Activated B cell treated with CpG ODN at 0.5 μM for 24 hours (primary cell): ENCODE results near the gene NOP9. TPM values are rescaled to one million over a fixed set of nuclear protein-coding genes. Genes with fewer than 3 reads are reported as not detected.

Source experiments
- ATAC-seq: fragments of 200-7000 bp; cut with Tn5 transposase; one replicate; pipeline ENCODE4 v1.10.0; 2021; ENCODE audit warnings: low read depth, mild to moderate bottlenecking, moderate library complexity
- CTCF ChIA-PET: fragments of 350-600 bp; sonication (Branson Sonifier 250); formaldehyde crosslinking; loops from one replicate; lab custom pipeline; 2021; ENCODE audit warnings: antibody characterized with exemption; lab: Charles Lee
- POLR2A ChIA-PET: fragments of 350-600 bp; sonication (Branson Sonifier 250); formaldehyde crosslinking; loops from one replicate; lab custom pipeline; 2021; ENCODE audit warnings: antibody characterized with exemption; lab: Charles Lee
- DNase-seq: peaks from one replicate; pipeline ENCODE4 v3.0.0; 2022
- H3K27ac Mint-ChIP-seq: one replicate; pipeline ENCODE4 v1.8.0; 2020; ENCODE audit warnings: mixed read lengths
- H3K27me3 Mint-ChIP-seq: one replicate; pipeline ENCODE4 v1.8.0; 2021; ENCODE audit warnings: mixed read lengths
- H3K36me3 Mint-ChIP-seq: one replicate; pipeline ENCODE4 v1.8.0; 2021; ENCODE audit warnings: low read depth, mixed read lengths
- H3K4me1 Mint-ChIP-seq: one replicate; pipeline ENCODE4 v1.8.0; 2021; ENCODE audit warnings: mixed read lengths
- H3K4me3 Mint-ChIP-seq: one replicate; pipeline ENCODE4 v1.8.0; 2020; ENCODE audit warnings: mild to moderate bottlenecking, mixed read lengths
- H3K9me3 Mint-ChIP-seq: one replicate; pipeline ENCODE4 v1.8.0; 2020; ENCODE audit warnings: mixed read lengths
- intact Hi-C: fragments of 100-400 bp; cut with micrococcal nuclease; formaldehyde crosslinking; loops from one replicate; pipeline ENCODE4 v1.15.1; 2024
- total RNA-seq: library from RNA; stranded (reverse); gene quantifications from 2 replicates; pipeline ENCODE4 v1.2.3, GENCODE V29; 2022
- TF ChIP-seq, protein P1 (sequence below): fragments of 200-600 bp; IDR thresholded peaks from one replicate; pipeline ENCODE4 v1.8.0; 2022; ENCODE audit warnings: antibody characterized with exemption, mild to moderate bottlenecking

The NOP9 gene
- total RNA-seq, 1 donor from 2014 or later = 36.4 TPM

DNA sequence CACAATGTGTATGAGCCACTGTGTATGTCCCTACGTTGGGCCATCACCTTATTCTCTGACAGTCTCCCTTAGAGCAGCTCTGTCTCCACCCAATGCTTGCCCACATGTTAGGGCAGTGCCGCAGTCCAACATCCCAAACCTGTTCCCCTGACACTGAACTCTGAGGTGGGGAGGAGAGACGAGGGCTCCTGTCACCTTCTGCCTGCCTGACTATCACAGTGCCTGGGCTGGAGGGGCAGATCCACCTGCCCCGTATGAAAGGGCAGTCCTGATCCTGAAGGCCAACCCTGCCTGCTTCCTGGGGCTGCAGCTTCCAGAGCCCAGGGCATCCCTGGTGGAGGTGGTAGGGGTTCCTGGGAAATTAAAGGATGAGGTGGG is 38.9 kb upstream of the NOP9 start:
- no peak overlapping the region for H3K27ac Mint-ChIP-seq
- no peak for ATAC-seq
- intact Hi-C loops = no loop called here
- H3K27me3 Mint-ChIP-seq = no peaks in the 10 kb centered on the region
- H3K4me3 Mint-ChIP-seq = no peak overlapping the region
- no peak for DNase-seq
- ChIA-PET POLR2A (no interaction called here), CTCF (no interaction called here)
- no peaks in the 10 kb centered on the region for H3K9me3 Mint-ChIP-seq
- H3K36me3 Mint-ChIP-seq = peaks cover 32% of the 10 kb centered on the region
- TF ChIP-seq, protein P1, sequence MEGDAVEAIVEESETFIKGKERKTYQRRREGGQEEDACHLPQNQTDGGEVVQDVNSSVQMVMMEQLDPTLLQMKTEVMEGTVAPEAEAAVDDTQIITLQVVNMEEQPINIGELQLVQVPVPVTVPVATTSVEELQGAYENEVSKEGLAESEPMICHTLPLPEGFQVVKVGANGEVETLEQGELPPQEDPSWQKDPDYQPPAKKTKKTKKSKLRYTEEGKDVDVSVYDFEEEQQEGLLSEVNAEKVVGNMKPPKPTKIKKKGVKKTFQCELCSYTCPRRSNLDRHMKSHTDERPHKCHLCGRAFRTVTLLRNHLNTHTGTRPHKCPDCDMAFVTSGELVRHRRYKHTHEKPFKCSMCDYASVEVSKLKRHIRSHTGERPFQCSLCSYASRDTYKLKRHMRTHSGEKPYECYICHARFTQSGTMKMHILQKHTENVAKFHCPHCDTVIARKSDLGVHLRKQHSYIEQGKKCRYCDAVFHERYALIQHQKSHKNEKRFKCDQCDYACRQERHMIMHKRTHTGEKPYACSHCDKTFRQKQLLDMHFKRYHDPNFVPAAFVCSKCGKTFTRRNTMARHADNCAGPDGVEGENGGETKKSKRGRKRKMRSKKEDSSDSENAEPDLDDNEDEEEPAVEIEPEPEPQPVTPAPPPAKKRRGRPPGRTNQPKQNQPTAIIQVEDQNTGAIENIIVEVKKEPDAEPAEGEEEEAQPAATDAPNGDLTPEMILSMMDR = no peak
- no peaks in the 10 kb centered on the region for H3K4me1 Mint-ChIP-seq

GRCh38 chr14:24261256-24261968 is 38.2 kb upstream of the NOP9 start:
- peaks cover 37% of the 10 kb centered on the region for H3K36me3 Mint-ChIP-seq
- no peak for DNase-seq
- ChIA-PET CTCF (no interaction called here), POLR2A (interaction anchor here (1.8 kb wide), 1 partner anchor 10 kb away, joined by 7 read pairs; the partner anchor contains the start of gene RABGGTA)
- H3K4me3 Mint-ChIP-seq = no peak overlapping the region
- H3K27ac Mint-ChIP-seq = no peak overlapping the region
- H3K27me3 Mint-ChIP-seq = no peaks in the 10 kb centered on the region
- no peaks in the 10 kb centered on the region for H3K4me1 Mint-ChIP-seq
- TF ChIP-seq, protein P1 = no peak
- no peaks in the 10 kb centered on the region for H3K9me3 Mint-ChIP-seq
- intact Hi-C loops = no loop called here
- no peak for ATAC-seq

DNA sequence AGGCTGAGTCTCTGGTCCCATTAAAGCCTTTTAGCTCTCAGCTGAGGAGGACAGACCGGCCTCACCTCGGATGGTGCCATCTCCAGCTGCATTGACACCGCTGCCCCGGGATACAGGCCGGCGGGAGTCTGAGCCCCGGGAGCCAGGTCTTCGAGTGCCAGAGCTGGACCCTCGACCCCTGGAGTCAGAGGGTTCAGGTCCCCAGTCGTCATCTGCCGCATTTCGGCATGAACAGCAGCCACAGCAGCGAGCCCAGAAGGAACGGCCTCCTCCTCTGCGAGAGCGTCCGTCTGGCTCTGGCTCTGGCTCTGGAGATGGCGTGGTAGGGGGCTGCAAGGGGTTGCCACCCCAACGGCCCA is 37.7 kb upstream of the NOP9 start:
- no peaks in the 10 kb centered on the region for H3K27me3 Mint-ChIP-seq

GRCh38 chr14:24262821-24263733 is 36.6 kb upstream of the NOP9 start, which contains the start of gene TGM1:
Gene TGM1 (minus strand): TSS chr14:24263177. CDS start chr14:24262352, 825 bp downstream.
- POLR2A ChIA-PET = interaction anchor here (0.6 to 1.8 kb wide), 2 partner anchors 8 to 16 kb away, joined by 4 to 7 read pairs; partner anchors contain the start of gene RABGGTA
- intact Hi-C loops = no loop called here
- no peaks in the 10 kb centered on the region for H3K4me1 Mint-ChIP-seq
- H3K27ac Mint-ChIP-seq = no peak within 1 kb of the TSS
- H3K9me3 Mint-ChIP-seq = no peaks in the 10 kb centered on the region
- H3K4me3 Mint-ChIP-seq = no peak within 1 kb of the TSS
- no peak for ATAC-seq
- TF ChIP-seq, protein P1 = no peak
- peaks cover 43% of the 10 kb centered on the region for H3K36me3 Mint-ChIP-seq
- DNase-seq = no peak
- CTCF ChIA-PET = no interaction called here
- no peaks in the 10 kb centered on the region for H3K27me3 Mint-ChIP-seq

More for the DNA sequence above, 37.7 kb upstream of the NOP9 start:
- H3K27ac Mint-ChIP-seq = no peak overlapping the region
- H3K4me1 Mint-ChIP-seq = no peaks in the 10 kb centered on the region
- intact Hi-C loops = no loop called here
- H3K36me3 Mint-ChIP-seq = peaks cover 42% of the 10 kb centered on the region
- ATAC-seq (no peak), DNase-seq (no peak)
- H3K9me3 Mint-ChIP-seq = no peaks in the 10 kb centered on the region
- ChIA-PET POLR2A (interaction anchor here (1.8 kb wide), 1 partner anchor 9 kb away, joined by 7 read pairs; the partner anchor contains the start of gene RABGGTA), CTCF (no interaction called here)
- TF ChIP-seq, protein P1 = no peak
- H3K4me3 Mint-ChIP-seq = no peak overlapping the region

DNA sequence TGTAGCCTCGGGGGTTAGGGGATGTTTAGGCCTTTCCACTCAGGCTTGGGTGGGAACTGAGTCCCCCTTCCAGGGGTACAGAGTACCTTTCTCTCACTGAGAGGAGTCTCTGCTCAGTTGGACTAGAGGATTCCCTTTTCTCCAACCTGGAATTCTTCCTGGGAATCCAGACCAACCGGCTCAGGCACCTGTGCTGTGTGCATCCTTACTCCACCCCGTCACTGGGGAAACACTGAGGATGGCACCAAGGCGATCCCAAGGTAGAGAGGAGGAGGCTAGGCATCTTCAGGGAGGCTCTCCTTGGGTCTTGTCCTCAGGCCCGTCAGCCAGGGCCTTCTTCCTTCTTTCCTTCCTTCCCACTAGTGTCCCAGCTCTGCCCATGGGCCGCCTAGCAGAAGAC is 35.8 kb upstream of the NOP9 start:
- Mint-ChIP-seq H3K4me3 (no peak overlapping the region), H3K27ac (no peak overlapping the region), H3K4me1 (no peaks in the 10 kb centered on the region), H3K27me3 (no peaks in the 10 kb centered on the region), H3K9me3 (no peaks in the 10 kb centered on the region), H3K36me3 (peaks cover 48% of the 10 kb centered on the region)
- CTCF ChIA-PET = no interaction called here
- DNase-seq (no peak), ATAC-seq (no peak)
- TF ChIP-seq, protein P1 = no peak
- intact Hi-C loops = no loop called here
- POLR2A ChIA-PET = interaction anchor here (0.6 to 1.4 kb wide), 2 partner anchors 17 to 21 kb away, joined by 3 to 4 read pairs; partner anchors contain the start of gene TINF2
